GM23248 (cell line): Measurements from ENCODE around the gene ZCCHC8. TPM values are rescaled to one million over a fixed set of nuclear protein-coding genes. Genes with fewer than 3 reads are reported as not detected.
"Not testable (repeated sequence)": the region's sequence is repeated elsewhere in the genome, so short reads cannot be mapped to it uniquely, and the experiment has no call there.

Source experiments
- DNase-seq: peaks from one replicate; pipeline ENCODE4 v3.0.0-alpha.2; 2015
- H2AFZ ChIP-seq: fragments of 200-600 bp; sonication (generic); 2 replicates; pipeline ENCODE4 v1.6.1; 2016; ENCODE audit warnings: antibody characterized with exemption
- H3F3A ChIP-seq: fragments of 200-600 bp; sonication (generic); 2 replicates; pipeline ENCODE4 v1.6.1; 2016; ENCODE audit warnings: mild to moderate bottlenecking, antibody characterized with exemption, mixed run types; ENCODE audit not compliant: insufficient read depth
- H3K27ac ChIP-seq: fragments of 200-600 bp; sonication (generic); 2 replicates; pipeline ENCODE4 v1.5.1; 2016; ENCODE audit warnings: mild to moderate bottlenecking
- H3K27me3 ChIP-seq: fragments of 200-600 bp; sonication (generic); replicated peaks from 2 replicates; pipeline ENCODE4 v1.6.1; 2016; ENCODE audit warnings: mild to moderate bottlenecking; ENCODE audit not compliant: insufficient read depth
- H3K36me3 ChIP-seq: fragments of 200-600 bp; sonication (generic); 2 replicates; pipeline ENCODE4 v1.6.1; 2016; ENCODE audit warnings: low read depth, mild to moderate bottlenecking
- H3K4me1 ChIP-seq: fragments of 200-600 bp; sonication (generic); 2 replicates; pipeline ENCODE4 v1.6.1; 2016; ENCODE audit warnings: mild to moderate bottlenecking; ENCODE audit not compliant: insufficient read depth
- H3K4me2 ChIP-seq: fragments of 200-600 bp; sonication (generic); one replicate; pipeline ENCODE4 v1.6.1; 2016; ENCODE audit warnings: mild to moderate bottlenecking; ENCODE audit not compliant: unreplicated experiment
- H3K4me3 ChIP-seq: fragments of 200-600 bp; sonication (generic); 2 replicates; pipeline ENCODE4 v1.5.1; 2016; ENCODE audit warnings: mild to moderate bottlenecking
- H3K79me2 ChIP-seq: fragments of 200-600 bp; sonication (generic); 2 replicates; pipeline ENCODE4 v1.6.1; 2016; ENCODE audit warnings: mild to moderate bottlenecking; ENCODE audit not compliant: insufficient read depth
- H3K9ac ChIP-seq: fragments of 200-600 bp; sonication (generic); 2 replicates; pipeline ENCODE4 v1.6.1; 2016; ENCODE audit warnings: mild to moderate bottlenecking
- H3K9me2 ChIP-seq: fragments of 200-600 bp; sonication (generic); 2 replicates; pipeline ENCODE4 v1.6.1; 2016; ENCODE audit warnings: mixed run types, mild to moderate bottlenecking, moderate library complexity; ENCODE audit not compliant: insufficient read depth
- H3K9me3 ChIP-seq: fragments of 200-600 bp; sonication (generic); one replicate; pipeline ENCODE4 v1.6.1; 2017; ENCODE audit warnings: low read depth
- H4K20me1 ChIP-seq: fragments of 200-600 bp; sonication (generic); 2 replicates; pipeline ENCODE4 v1.6.0; 2016; ENCODE audit not compliant: insufficient read depth
- EZH2 ChIP-seq: fragments of 200-600 bp; sonication (generic); IDR thresholded peaks from 2 replicates; pipeline ENCODE4 v1.6.1; 2018; ENCODE audit warnings: antibody characterized with exemption, mild to moderate bottlenecking; ENCODE audit not compliant: insufficient read depth, poor library complexity, severe bottlenecking
- EZH2phosphoT487 ChIP-seq: fragments of 200-600 bp; sonication (generic); IDR thresholded peaks from 2 replicates; pipeline ENCODE4 v1.6.1; 2018; ENCODE audit warnings: antibody characterized with exemption, moderate library complexity, mild to moderate bottlenecking, low read depth; ENCODE audit not compliant: insufficient read depth
- WGBS, 2 experiments: methylation state at CpG; one replicate each; pipeline ENCODE4 v1.1.6; 2015 to 2017; ENCODE audit warnings: low lambda C conversion rate in 2 of 2, low coverage in 1 of 2; ENCODE audit errors: missing lambda C conversion rate in 2 of 2; 5-methylcytosine and 5-hydroxymethylcytosine counted together
- in situ Hi-C: fragments of 300-500 bp; cut with MboI; formaldehyde crosslinking; loops from 2 replicates; pipeline ENCODE4 v1.15.0; 2020
- polyA plus RNA-seq: library from polyadenylated mRNA; unstranded; fragments of >200 nt; fragmentation: Nextera tagmentation; extraction: Ambion mirVana; gene quantifications from 2 replicates; pipeline ENCODE4 v1.2.1, GENCODE V29; 2016
- total RNA-seq: library from RNA; depleted of rRNA; stranded (reverse); fragments of >200 nt; shearing (Covaris generic); gene quantifications from 2 replicates; pipeline ENCODE4 v1.2.3, GENCODE V29; 2014

Gene ZCCHC8
- total and polyA plus RNA-seq, 2 experiments from 2014 or later = 13.2 to 13.6 TPM

DNA sequence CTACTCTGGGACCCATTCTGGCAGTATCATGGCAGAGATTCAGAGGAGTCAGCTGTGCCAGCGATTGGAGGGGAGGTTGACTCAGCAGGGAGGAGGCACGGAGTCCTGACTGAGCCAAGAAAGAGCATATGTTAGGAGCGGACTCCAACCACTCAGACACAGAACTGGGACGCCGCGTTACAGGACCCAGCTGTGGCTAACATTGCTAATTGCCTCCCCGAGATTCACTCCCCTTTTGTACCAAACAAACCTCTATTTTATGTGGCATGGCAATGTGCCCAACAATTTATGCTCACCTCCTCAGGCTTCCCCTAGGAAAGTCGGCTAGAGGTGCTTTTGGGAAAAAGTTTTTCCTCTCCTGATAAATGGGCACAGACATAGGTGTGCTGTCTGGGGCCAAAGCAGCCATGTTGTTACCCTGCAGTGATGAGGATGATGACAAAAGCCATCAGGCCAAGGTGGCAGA lies 63.0 kb downstream of the ZCCHC8 start:
- peak; percentile 94 for DNase-seq
- H2AFZ ChIP-seq = peak overlapping the region; percentile 81
- peak overlapping the region; percentile 51 for H3K4me3 ChIP-seq
- H3K9ac ChIP-seq = peak overlapping the region; percentile 29; the same call in 1 of the 2 replicates
- H3K4me1 ChIP-seq = peaks cover 9% of the 10 kb centered on the region
- no peaks in the 10 kb centered on the region for H3K9me3 ChIP-seq
- TF ChIP-seq EZH2 (no peak), EZH2phosphoT487 (no peak)
- H3K4me2 ChIP-seq = peak overlapping the region; percentile 73
- no peaks in the 10 kb centered on the region for H3K9me2 ChIP-seq
- H3K27ac ChIP-seq = peak overlapping the region; percentile 45
- H3K27me3 ChIP-seq = no peaks in the 10 kb centered on the region
- no peaks in the 10 kb centered on the region for H3F3A ChIP-seq
- in situ Hi-C loops = no loop called here
- no peaks in the 10 kb centered on the region for H3K36me3 ChIP-seq
- H4K20me1 ChIP-seq = no peaks in the 10 kb centered on the region
- no peaks in the 10 kb centered on the region for H3K79me2 ChIP-seq
- 0 to 4% methylated on average over 8 of the region's 8 CpGs for WGBS, 2 experiments

DNA sequence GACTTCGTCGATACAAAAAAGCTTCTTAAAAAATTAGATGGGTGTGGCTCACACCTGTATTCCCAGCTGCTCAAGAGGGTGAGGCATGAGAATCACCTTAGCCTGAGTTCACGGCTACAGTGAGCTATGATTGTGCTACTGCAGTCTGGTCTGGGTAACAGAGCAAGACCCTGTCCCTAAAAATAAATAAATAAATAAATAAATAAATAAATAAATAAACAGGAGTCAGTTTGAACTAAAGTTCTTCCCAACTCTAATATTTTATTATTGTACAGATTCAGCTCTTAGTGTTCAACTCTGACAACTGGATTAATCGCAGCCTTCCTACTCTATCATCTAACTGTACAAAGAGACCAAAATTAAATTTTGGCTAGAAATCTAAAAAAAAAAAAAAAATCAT lies 65.5 kb downstream of the ZCCHC8 start:
- in situ Hi-C loops = no loop called here
- no peak overlapping the region for H2AFZ ChIP-seq
- DNase-seq = no peak
- H3K9ac ChIP-seq = no peak overlapping the region
- WGBS, 2 experiments = 94 to 95% methylated on average over 4 of the region's 4 CpGs
- H3K4me2 ChIP-seq = no peak overlapping the region
- H3K9me3 ChIP-seq = no peaks in the 10 kb centered on the region
- no peaks in the 10 kb centered on the region for H3F3A ChIP-seq
- H3K9me2 ChIP-seq = no peaks in the 10 kb centered on the region
- no peak overlapping the region for H3K27ac ChIP-seq
- peaks cover 9% of the 10 kb centered on the region for H3K4me1 ChIP-seq
- no peaks in the 10 kb centered on the region for H3K79me2 ChIP-seq
- no peaks in the 10 kb centered on the region for H3K36me3 ChIP-seq
- H3K4me3 ChIP-seq = no peak overlapping the region
- H3K27me3 ChIP-seq = no peaks in the 10 kb centered on the region
- TF ChIP-seq EZH2 (no peak), EZH2phosphoT487 (no peak)
- no peaks in the 10 kb centered on the region for H4K20me1 ChIP-seq

DNA sequence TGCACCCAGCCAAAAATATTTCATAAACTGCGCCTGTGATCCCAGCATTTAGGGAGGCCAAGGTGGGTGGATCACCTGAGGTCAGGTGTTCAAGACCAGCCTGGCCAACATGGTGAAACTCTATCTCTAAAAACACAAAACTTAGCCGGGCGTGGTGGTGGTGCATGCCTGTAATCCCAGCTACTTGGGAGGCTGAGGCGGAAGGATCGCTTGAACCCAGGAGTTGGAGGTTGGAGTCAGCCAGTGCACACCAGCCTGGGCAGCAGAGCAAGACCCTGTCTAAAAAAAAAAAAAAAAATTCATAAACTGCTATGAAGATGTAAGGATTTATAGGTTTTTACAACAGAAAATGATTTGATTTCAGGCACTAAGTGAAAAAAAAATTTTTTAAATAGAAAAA lies 71.7 kb downstream of the ZCCHC8 start:
- H3F3A ChIP-seq, H4K20me1 ChIP-seq, H3K4me1 ChIP-seq, H3K36me3 ChIP-seq, H3K27me3 ChIP-seq, DNase-seq, H2AFZ ChIP-seq, H3K9me2 ChIP-seq, H3K4me2 ChIP-seq, H3K9me3 ChIP-seq, H3K9ac ChIP-seq, in situ Hi-C loops, H3K4me3 ChIP-seq, H3K79me2 ChIP-seq, H3K27ac ChIP-seq: not testable (repeated sequence)
- 91 to 97% methylated on average over 5 of the region's 5 CpGs for WGBS, 2 experiments

DNA sequence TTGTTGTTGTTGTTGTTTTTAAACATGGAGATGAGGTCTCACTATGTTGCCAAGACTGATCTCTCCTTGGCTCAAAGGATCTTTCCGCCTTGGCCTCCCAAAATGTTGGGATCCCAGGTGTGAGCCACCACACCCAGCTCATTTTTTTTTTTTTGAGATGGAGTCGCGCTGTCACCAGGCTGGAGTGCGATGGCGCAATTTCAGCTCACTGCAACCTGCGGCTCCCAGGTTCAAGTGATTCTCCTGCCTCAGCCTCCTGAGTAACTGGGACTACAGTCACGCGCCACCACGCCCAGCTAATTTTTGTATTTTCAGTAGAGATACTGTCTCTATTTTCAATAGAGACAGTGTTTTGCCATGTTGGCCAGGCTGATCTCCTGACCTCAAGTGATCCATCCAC lies 73.3 kb downstream of the ZCCHC8 start:
- no peaks in the 10 kb centered on the region for H3K27me3 ChIP-seq
- no peak overlapping the region for H2AFZ ChIP-seq
- no peaks in the 10 kb centered on the region for H3K9me3 ChIP-seq
- H3K4me1 ChIP-seq = peaks cover 5% of the 10 kb centered on the region; the same call in 1 of the 2 replicates
- WGBS, 2 experiments = 93 to 94% methylated on average over 9 of the region's 9 CpGs
- no peak overlapping the region for H3K27ac ChIP-seq
- peaks cover 5% of the 10 kb centered on the region; the same call in 1 of the 2 replicates for H3F3A ChIP-seq
- H3K4me3 ChIP-seq = no peak overlapping the region
- no peak for DNase-seq
- in situ Hi-C loops = no loop called here
- no peak for TF ChIP-seq EZH2
- no peak for TF ChIP-seq EZH2phosphoT487
- no peak overlapping the region for H3K9ac ChIP-seq
- H3K4me2 ChIP-seq = no peak overlapping the region
- no peaks in the 10 kb centered on the region for H3K9me2 ChIP-seq
- H3K36me3 ChIP-seq = no peaks in the 10 kb centered on the region
- H4K20me1 ChIP-seq = no peaks in the 10 kb centered on the region
- H3K79me2 ChIP-seq = no peaks in the 10 kb centered on the region
